ENCODE data around the gene ZDHHC20. TPM values are rescaled to one million over a fixed set of nuclear protein-coding genes. Genes with fewer than 3 reads are reported as not detected.

The ZDHHC20 gene
- total RNA-seq, 1 experiment from 2014 or later = 69.1 TPM

DNA sequence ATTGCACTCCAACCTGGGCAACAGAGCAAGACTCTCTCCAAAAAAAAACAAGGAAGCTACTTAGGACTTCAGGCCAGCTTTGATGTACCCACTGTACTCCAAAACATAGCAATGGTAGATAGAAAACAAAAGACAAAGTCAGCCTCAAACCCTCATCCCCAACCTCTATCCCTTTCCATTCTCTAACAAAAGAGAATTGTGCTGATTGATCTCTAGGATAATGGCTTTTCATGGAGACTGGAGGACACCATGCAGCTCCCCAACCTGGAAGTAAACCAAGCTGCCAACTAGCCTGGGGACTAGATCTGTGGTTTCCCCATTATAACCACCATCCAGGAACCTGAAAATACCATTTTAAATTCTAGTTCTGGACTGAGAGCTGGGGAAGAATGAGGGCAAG lies 4.3 kb upstream of the ZDHHC20 start:
- no peak overlapping the region for H2AK5ac ChIP-seq (ENCODE audit: insufficient read length, low read length)
- Mint-ChIP-seq H3K4me3 (no peak overlapping the region), H3K4me1 (peaks cover 23 to 32% of the 10 kb centered on the region in 2 experiments), H3K36me3 (ENCODE audit: insufficient read depth in 1 of 3, low read depth in 3 of 3) (no peaks in the 10 kb centered on the region), H3K27ac (no peak overlapping the region), H3K27me3 (ENCODE audit: low read depth) (no peaks in the 10 kb centered on the region), H3K9me3 (no peaks in the 10 kb centered on the region; a peak in 1 of 5 replicates)
- H2BK120ac ChIP-seq (ENCODE audit: low read depth, low read length, poor library complexity, severe bottlenecking) = no peak overlapping the region
- H3K4me2 ChIP-seq (ENCODE audit: insufficient read depth, insufficient read length, low read length) = no peak overlapping the region
- no peak overlapping the region for H4K91ac ChIP-seq (ENCODE audit: insufficient read length, low read depth, low read length)
- no peak overlapping the region for H3K18ac ChIP-seq (ENCODE audit: insufficient read length, low read depth, low read length)
- peaks cover 10% of the 10 kb centered on the region; the same call in 1 of the 2 replicates for H3K4me1 ChIP-seq (ENCODE audit: insufficient read depth, low read length)
- no peaks in the 10 kb centered on the region for H3K79me1 ChIP-seq (ENCODE audit: insufficient read depth, low read depth, low read length, poor library complexity, severe bottlenecking)
- H2BK20ac ChIP-seq (ENCODE audit: low read depth, low read length, poor library complexity, severe bottlenecking) = no peak overlapping the region
- H4K8ac ChIP-seq (replicated peaks; ENCODE audit: insufficient read length, low read depth, low read length) = no peak overlapping the region
- no peak overlapping the region for H2AFZ ChIP-seq (ENCODE audit: low read length)
- DNase-seq = no peak
- no peak overlapping the region for H2BK5ac ChIP-seq (ENCODE audit: insufficient read length, low read length)
- H3K14ac ChIP-seq (ENCODE audit: insufficient read depth, low read length) = no peak overlapping the region
- H3K23me2 ChIP-seq (ENCODE audit: insufficient read length, low read depth, low read length, poor library complexity, severe bottlenecking) = peaks cover 3% of the 10 kb centered on the region
- H2BK15ac ChIP-seq (ENCODE audit: low read depth, low read length) = no peak overlapping the region
- H3K23ac ChIP-seq (ENCODE audit: insufficient read length, low read depth, low read length) = no peak overlapping the region
- H4K20me1 ChIP-seq (ENCODE audit: control insufficient read depth, insufficient read depth, insufficient read length) = no peaks in the 10 kb centered on the region
- no peak overlapping the region for H4K5ac ChIP-seq (ENCODE audit: insufficient read length, low read depth, low read length)
- no peaks in the 10 kb centered on the region for H3K9me3 ChIP-seq (ENCODE audit: control insufficient read depth, low read depth, low read length)
- no peak overlapping the region for H2BK12ac ChIP-seq (ENCODE audit: insufficient read length, low read depth, low read length)
- H3K27ac ChIP-seq (ENCODE audit: insufficient read length, low read depth, low read length) = no peak overlapping the region
- no peaks in the 10 kb centered on the region for H3K79me2 ChIP-seq (ENCODE audit: insufficient read depth, low read length)
- H3T11ph ChIP-seq (ENCODE audit: low read length) = no peak overlapping the region
- H3K56ac ChIP-seq (ENCODE audit: insufficient read length, low read depth, low read length) = no peak overlapping the region
- TF ChIP-seq, protein P1, sequence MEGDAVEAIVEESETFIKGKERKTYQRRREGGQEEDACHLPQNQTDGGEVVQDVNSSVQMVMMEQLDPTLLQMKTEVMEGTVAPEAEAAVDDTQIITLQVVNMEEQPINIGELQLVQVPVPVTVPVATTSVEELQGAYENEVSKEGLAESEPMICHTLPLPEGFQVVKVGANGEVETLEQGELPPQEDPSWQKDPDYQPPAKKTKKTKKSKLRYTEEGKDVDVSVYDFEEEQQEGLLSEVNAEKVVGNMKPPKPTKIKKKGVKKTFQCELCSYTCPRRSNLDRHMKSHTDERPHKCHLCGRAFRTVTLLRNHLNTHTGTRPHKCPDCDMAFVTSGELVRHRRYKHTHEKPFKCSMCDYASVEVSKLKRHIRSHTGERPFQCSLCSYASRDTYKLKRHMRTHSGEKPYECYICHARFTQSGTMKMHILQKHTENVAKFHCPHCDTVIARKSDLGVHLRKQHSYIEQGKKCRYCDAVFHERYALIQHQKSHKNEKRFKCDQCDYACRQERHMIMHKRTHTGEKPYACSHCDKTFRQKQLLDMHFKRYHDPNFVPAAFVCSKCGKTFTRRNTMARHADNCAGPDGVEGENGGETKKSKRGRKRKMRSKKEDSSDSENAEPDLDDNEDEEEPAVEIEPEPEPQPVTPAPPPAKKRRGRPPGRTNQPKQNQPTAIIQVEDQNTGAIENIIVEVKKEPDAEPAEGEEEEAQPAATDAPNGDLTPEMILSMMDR (conservative IDR thresholded peaks at IDR 0.05) = no peak
- H3K4ac ChIP-seq (ENCODE audit: low read depth, low read length) = no peak overlapping the region
- H3K9ac ChIP-seq (ENCODE audit: extremely low read depth, insufficient read length, low read length) = no peak overlapping the region
- H3K27me3 ChIP-seq (ENCODE audit: insufficient read depth, low read length) = peaks cover 3% of the 10 kb centered on the region; the same call in 1 of the 2 replicates
